ENCODE results near the gene ATP2B1.

Gene ATP2B1

DNA sequence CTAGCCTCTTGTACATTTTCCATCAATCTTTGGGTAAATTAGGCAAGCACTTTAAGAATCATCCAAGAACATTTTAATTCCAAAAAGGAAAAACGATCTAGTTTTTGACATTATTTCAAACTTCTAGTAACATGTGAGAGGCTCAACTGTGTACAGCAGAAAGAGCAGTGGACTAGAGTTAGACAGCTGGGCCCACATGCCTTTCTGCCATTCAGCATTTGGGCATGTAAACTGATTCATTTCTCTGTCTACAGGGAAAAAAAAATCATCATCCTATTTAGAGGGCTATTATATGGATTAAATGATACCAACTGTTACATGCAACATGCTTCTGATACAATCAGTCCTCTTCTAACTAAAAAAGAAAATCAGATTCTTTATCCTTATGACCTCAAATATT, 17.7 kb downstream of the ATP2B1 start:
- no peak for FAIRE-seq

GRCh38 chr12:89689306-89689705, 19.3 kb downstream of the ATP2B1 start:
- no peak for FAIRE-seq

DNA sequence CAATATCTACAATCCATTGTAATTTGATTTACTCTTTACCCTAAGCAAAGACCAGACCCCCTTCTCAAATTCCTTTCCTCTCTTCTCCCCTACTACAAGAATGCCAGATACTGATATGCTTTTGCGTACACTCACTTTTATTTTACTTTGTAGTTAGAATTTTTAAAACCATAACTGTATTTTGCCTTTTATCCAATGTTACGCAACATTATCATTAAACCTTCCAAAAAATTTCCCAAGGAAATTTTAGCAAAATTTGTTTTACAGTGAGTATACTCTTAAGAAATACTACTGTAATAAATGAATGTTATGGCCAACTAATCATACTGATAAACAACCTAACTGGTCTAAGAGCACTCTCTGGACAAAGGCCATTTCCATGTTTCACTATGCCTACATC, 22.3 kb downstream of the ATP2B1 start:
- no peak for FAIRE-seq

GRCh38 chr12:89685363-89685972, 23.2 kb downstream of the ATP2B1 start:
- no peak for FAIRE-seq

DNA sequence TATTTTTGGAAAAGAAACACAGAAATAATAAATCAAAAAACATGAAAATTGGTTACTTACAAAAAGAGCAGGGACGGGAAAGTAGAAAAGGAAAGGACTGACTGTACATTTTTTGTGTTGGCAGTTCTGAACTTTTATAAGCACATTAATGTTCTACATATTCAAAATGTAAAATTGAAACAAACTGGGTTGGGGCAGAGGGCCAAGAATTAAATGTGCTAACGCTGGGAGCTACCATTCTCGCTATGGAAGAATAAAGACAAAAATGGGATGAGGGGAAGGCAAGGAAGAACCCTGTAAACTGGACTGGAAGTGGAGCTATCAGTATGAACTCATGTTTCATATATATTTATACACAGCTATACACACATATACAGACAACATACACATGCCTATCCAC, 24.5 kb downstream of the ATP2B1 start:
- FAIRE-seq: no peak

DNA sequence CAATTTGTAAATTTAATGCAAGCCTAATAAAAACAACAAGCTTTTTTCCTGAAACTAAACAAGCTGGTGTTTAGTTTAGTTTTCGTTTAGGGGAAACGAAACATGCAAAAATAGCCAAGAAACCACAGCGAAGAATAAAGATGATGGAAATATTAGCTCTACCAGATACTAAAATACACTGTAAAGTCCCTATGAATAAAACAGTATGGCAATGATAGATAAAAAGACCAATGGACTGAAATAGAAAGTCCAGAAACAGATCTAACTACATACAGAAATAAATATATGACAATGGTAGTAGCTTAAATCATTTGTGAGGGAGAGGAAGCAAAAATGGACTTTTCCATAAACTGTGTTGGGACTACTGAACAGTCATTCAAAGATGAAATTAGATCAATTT, 26.4 kb downstream of the ATP2B1 start:
- FAIRE-seq: no peak

- FAIRE-seq: no peak
Observed at GRCh38 chr12:89680409-89680808, 28.2 kb downstream of the ATP2B1 start.

GRCh38 chr12:89679631-89680030, 29.0 kb downstream of the ATP2B1 start:
- FAIRE-seq: no peak

DNA sequence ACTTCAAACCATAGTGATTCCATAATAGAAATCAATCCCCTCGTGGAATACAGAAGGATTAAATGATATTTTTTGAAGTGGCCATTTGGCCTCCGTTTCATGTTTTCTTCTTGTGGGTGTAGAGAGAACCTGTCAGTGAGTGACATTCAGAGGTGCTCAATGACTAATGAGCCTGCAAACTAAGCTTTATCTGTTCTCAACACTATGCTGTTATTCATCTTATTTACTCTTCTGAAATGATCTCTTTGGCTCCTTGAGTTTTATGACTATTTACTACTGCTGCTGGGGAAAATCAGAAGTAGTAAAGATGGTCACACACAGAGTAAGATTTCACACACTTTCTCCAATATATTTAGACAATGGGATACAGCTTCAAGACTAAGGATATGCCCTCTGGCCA, 30.4 kb downstream of the ATP2B1 start:
- FAIRE-seq: peak; percentile 65

- FAIRE-seq: no peak
Observed at GRCh38 chr12:89676930-89677329, 31.7 kb downstream of the ATP2B1 start.

- FAIRE-seq: no peak
Observed at GRCh38 chr12:89674326-89674942, 34.2 kb downstream of the ATP2B1 start.

- no peak for FAIRE-seq
Observed at GRCh38 chr12:89673603-89674002, 35.0 kb downstream of the ATP2B1 start.

GRCh38 chr12:89672589-89672979, 36.1 kb downstream of the ATP2B1 start:
- no peak for FAIRE-seq

DNA sequence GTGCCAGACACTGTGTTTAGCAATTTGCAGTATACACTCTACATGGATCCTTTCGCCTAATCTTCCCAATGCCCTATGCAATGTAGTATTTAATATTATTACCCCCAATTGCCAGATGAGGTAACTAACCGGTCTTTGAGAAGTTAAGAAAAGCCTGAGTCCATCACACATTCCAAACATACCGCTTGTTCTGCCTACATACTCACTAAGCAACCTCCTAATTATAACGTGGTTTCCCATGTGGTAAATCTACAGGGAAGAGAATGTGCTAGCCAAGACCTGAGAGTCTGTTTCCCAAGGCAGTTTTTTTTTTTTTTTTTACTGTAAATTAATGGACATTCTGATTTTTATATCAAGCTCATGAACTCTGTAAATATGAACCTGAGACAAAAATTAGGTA, 37.2 kb downstream of the ATP2B1 start:
- no peak for FAIRE-seq

GRCh38 chr12:89669197-89669596, 39.4 kb downstream of the ATP2B1 start:
- no peak for FAIRE-seq

DNA sequence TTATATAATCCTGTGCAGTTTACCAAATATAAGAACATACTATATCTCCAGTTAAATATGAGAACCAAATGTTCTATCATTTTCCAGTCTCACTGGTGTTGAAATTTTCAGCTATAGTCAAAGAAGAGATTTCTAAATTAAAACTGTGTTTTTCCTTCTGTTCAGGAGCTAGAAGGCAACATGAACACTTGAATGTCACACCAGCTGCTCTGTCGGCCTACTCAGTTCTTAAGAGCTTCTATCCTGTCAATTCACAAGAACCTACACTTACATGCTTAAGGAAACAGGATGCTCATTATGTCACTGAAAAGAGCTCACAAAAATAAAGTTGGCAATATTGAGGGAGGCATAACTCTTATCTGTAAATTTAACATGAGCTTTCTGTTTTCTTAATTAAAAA, 43.1 kb downstream of the ATP2B1 start:
- FAIRE-seq: no peak

GRCh38 chr12:89664441-89664840, 44.2 kb downstream of the ATP2B1 start:
- FAIRE-seq: no peak

GRCh38 chr12:89663577-89664357, 44.9 kb downstream of the ATP2B1 start:
- FAIRE-seq: no peak

DNA sequence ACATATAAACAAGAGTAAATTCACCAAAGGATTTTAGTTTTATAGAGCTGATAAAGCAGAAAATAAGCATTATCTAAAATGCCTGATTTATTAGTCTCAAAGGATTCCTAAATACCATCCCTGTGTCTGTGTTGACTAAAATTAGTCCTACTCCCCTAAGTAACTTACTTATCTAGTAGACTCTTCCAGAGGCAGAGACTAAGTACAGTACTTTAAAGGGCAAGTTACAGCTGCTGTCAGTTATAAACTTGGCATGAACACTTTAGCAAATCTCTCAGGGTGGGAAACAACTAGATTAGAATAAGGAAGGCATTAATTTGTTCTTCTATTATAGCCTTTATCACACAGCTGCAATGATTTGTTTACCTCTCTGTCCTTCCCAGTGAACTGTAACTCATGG, 46.0 kb downstream of the ATP2B1 start:
- FAIRE-seq: peak; percentile 51

GRCh38 chr12:89661706-89662330, 46.8 kb downstream of the ATP2B1 start:
- FAIRE-seq: peak; percentile 89

- no peak for FAIRE-seq
Observed at GRCh38 chr12:89657739-89658138, 50.9 kb downstream of the ATP2B1 start.

DNA sequence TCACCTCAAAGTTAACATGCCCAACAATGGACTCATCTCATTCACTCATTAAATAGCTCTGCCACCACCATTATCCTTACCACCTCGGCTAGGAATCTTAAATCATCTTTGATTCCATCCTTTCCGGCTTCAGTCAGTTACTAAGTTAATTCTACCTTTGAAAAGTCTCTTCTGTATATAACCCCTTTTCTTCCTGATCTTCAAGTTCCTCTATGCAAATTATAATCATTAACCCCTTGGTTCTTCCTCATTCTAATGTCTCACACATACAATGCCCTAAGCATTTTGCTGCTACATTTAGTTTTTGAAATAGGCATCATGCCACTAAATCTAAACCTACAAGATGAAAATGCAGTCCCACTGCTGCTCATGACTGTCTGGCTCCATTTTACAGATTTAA, 51.6 kb downstream of the ATP2B1 start:
- FAIRE-seq: no peak

GRCh38 chr12:89655841-89656240, 52.8 kb downstream of the ATP2B1 start:
- no peak for FAIRE-seq

DNA sequence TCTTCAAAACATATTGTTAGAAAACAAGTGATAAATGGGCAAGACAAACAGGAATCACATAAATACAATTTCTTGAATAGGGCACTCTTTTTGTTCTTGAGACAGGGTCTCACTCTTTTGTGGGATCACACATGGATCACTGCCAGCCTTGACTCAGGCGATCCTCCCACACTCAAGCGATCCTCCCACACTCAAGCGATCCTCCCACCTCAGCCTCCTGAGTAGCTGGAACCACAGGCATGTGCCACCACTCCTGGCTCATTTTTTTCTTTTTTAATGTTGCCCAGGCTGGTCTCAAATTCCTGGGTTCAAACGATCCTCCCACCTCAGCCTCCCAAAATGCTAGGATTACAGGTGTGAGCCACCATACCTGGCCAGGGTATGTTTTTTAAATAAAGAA, 57.4 kb downstream of the ATP2B1 start:
- no peak for FAIRE-seq

Measured in islet of Langerhans (tissue), 1 donor.